MM.1S (cell line): Measurements from ENCODE around the gene ZFP36L1.

ENCODE experiments used
- EZH2 ChIP-seq: fragments of 300-600 bp; sonication (generic); optimal IDR thresholded peaks from 2 replicates; pipeline ENCODE3; 2017; ENCODE audit warnings: low read depth, mild to moderate bottlenecking, antibody characterized with exemption, low read length, mixed read lengths
- TF ChIP-seq, protein P1 (sequence below): fragments of 300-600 bp; sonication (generic); IDR thresholded peaks from 2 replicates; pipeline ENCODE4 v1.5.1; 2016; ENCODE audit warnings: antibody characterized with exemption, low read length, mixed read lengths

DNA sequence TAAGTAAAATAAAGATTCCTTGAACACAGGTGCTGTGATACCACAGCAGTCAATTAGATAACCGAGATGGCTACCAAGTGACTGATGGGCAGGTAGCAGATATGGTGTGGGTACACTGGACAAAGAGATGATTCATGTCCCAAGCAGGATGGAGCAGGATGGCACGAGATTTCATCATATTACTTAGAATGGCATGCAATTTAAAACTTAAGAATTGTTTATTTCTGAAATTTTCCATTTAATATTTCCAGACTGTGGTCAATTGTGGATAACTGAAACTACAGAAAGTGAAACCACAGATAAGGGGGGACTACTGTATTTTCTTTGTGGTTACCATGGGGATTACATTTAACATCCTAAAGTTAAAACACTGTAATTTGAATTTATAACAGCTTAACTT lies 7.5 kb upstream of the ZFP36L1 start:
- TF ChIP-seq, protein P1, sequence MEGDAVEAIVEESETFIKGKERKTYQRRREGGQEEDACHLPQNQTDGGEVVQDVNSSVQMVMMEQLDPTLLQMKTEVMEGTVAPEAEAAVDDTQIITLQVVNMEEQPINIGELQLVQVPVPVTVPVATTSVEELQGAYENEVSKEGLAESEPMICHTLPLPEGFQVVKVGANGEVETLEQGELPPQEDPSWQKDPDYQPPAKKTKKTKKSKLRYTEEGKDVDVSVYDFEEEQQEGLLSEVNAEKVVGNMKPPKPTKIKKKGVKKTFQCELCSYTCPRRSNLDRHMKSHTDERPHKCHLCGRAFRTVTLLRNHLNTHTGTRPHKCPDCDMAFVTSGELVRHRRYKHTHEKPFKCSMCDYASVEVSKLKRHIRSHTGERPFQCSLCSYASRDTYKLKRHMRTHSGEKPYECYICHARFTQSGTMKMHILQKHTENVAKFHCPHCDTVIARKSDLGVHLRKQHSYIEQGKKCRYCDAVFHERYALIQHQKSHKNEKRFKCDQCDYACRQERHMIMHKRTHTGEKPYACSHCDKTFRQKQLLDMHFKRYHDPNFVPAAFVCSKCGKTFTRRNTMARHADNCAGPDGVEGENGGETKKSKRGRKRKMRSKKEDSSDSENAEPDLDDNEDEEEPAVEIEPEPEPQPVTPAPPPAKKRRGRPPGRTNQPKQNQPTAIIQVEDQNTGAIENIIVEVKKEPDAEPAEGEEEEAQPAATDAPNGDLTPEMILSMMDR = no peak
- TF ChIP-seq EZH2 = no peak
